GM21717 (cell line): Measurements from ENCODE around the gene KIF23.
A peak's percentile ranks its signal among the peaks of the same experiment; 100 is the strongest.

ENCODE experiments used
- ATAC-seq: cut with Tn5 transposase; IDR thresholded peaks from one replicate; pipeline ENCODE4 v1.9.1; 2021; ENCODE audit warnings: mild to moderate bottlenecking, moderate library complexity; ENCODE audit not compliant: unreplicated experiment

Gene KIF23

DNA sequence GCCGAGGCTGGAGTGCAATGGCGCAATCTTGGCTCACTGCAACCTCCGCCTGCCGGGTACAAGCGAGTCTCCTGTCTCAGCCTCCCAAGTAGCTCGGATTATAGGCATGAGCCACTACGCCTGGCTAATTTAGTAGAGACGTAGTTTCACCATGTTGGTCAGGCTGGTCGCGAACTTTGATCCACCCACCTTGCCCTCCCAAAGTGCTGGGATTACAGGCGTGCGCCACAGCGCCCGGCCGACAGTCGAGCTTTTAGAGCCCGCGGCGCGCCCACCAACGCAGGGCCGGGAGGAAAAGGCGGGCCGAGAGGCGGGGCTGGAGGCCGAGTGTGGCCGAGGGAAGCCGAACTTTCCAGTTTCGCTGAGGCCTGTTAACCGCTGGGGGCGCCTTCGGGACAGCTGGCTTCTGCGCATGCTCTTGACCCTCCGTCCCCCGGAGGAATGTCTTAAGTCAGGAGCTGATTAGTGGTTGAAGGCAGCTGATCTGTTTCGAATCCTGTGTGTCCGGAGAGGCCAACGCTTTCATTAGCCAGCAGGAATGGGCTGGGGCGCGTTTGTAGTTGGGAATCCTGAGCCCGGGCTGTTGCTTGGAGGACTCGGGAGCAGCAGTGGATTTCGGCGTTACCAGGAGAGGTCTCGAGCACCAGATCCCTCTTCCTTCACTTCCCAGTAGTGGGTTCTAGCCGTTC lies 48.5 kb downstream of the KIF23 start:
- peak; percentile 80 for ATAC-seq

- ATAC-seq: no peak
Measured at GRCh38 chr15:69463182-69463756, 49.1 kb downstream of the KIF23 start.

GRCh38 chr15:69465253-69465652 lies 51.1 kb downstream of the KIF23 start:
- no peak for ATAC-seq

DNA sequence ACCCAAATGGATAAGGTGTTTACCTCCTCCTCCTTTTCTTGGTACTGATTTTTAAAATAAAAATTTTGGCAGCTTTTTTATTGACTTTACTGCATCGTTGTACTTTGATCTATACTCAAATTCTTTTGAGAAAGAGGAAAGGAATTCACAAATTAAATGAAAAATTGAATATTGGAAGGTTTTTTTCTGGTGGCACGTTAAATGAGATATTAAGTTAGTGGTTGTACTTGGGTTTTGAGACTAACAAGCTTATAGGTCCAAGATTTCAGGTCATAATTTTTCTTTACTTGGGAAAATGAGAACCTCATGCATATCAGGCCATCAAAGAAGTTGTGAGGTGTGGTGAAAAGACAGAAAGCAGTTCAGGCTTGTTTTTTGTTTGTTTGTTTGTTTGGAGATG lies 52.6 kb downstream of the KIF23 start:
- ATAC-seq: no peak

DNA sequence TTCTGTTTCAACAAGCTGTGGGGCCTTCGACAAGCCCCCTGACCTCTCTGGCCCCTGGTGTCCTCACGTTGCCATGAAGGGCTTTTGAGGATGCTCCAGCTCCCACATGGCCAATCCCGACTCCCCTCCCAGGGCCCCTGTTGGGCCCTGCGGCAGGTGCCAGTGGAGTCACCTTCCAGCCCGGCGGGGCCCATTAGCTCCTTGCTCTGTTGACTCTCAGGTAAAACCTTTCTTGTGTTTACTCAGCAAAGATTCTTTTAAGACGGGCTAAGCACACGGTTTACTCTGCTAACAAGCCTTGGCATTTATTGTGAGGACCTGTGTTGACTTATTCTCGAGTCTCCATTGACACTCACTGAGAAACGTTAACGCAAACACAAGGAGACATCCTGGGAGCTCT lies 53.5 kb downstream of the KIF23 start:
- ATAC-seq: no peak

- no peak for ATAC-seq
Measured at GRCh38 chr15:69468241-69469121, 54.3 kb downstream of the KIF23 start.

- ATAC-seq: no peak
Measured at GRCh38 chr15:69469467-69470201, 55.5 kb downstream of the KIF23 start.

- no peak for ATAC-seq
Measured at GRCh38 chr15:69472046-69472445, 57.9 kb downstream of the KIF23 start.

DNA sequence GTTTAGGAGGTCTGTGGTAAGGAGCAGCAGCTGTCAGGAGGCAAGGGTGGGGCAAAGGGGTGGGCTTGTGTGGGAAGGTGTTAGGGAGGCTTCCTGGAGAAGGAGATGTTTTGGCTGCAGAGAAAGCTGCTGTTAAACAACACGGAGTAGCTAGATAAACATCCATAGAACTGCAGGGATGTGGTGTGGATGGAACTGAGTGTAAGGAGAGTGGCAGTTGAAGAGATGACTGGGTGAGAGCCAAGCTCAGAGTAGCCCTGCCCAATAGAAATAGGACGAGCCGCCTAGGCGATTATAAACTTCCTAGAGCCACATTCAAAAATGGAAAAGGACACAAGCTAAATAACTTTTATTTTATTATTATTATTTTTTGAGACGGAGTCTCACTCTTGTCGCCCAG lies 58.4 kb downstream of the KIF23 start:
- ATAC-seq: no peak

- ATAC-seq: no peak
Measured at GRCh38 chr15:69474291-69474690, 60.1 kb downstream of the KIF23 start.

- no peak for ATAC-seq
Measured at GRCh38 chr15:69474846-69475455, 60.8 kb downstream of the KIF23 start.

GRCh38 chr15:69475769-69476358 lies 61.7 kb downstream of the KIF23 start:
- ATAC-seq: no peak

- ATAC-seq: no peak
Measured at GRCh38 chr15:69476704-69477473, 62.7 kb downstream of the KIF23 start.

GRCh38 chr15:69478259-69478781 lies 64.2 kb downstream of the KIF23 start:
- ATAC-seq: no peak

DNA sequence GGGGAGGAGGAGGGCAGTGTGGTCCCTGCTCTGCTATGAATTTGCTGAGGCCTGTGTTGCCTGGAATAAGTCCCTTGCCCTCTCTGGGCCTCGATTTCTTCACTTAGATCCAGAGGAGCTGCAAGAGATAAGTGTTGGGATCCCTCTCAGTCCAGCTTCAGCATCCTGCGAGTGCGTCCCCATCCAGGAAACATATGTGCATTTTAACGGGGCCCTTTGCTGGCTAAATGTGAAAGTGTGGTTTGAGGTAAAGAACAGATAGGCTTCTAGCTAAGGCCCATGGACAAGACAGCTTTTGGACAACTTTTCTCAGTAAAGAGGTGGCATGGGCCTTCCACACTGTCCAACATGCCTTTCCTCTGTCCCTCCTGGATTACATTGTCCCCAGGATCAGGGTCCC lies 64.9 kb downstream of the KIF23 start:
- ATAC-seq: no peak

- ATAC-seq: no peak
Measured at GRCh38 chr15:69479971-69480370, 65.8 kb downstream of the KIF23 start.

DNA sequence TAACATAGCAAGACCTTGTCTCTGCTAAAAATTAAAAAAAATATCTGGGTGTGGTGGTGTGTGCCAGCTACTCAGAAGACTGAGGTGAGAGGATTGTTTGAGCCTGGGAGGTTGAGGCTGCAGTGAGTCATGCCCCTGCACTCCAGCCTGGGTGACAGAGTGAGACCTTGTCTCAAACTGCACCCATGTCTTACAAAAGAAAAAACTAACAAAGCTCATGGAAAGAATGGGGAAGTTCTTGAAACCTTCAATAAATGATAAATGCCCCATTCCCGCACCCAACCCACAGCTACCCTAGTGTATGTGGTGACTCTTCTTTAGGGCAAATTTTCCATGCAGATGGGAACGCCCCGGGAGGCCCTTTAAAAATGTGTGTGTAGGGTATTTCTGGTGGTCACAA lies 66.8 kb downstream of the KIF23 start:
- no peak for ATAC-seq

- no peak for ATAC-seq
Measured at GRCh38 chr15:69482686-69483256, 68.6 kb downstream of the KIF23 start.

GRCh38 chr15:69484837-69485236 lies 70.7 kb downstream of the KIF23 start:
- no peak for ATAC-seq
